22Rv1 (cell line): ENCODE measurements around the gene KXD1.

Experiments used
- ZFX ChIP-seq: fragments of 450-650 bp; IDR thresholded peaks from 2 replicates; pipeline ENCODE4 v1.6.1; 2017; ENCODE audit warnings: antibody characterized with exemption, borderline replicate concordance
- TF ChIP-seq, protein P1 (sequence below): fragments of 450-650 bp; IDR thresholded peaks from 2 replicates; pipeline ENCODE4 v1.5.1; 2017; ENCODE audit warnings: mild to moderate bottlenecking

DNA sequence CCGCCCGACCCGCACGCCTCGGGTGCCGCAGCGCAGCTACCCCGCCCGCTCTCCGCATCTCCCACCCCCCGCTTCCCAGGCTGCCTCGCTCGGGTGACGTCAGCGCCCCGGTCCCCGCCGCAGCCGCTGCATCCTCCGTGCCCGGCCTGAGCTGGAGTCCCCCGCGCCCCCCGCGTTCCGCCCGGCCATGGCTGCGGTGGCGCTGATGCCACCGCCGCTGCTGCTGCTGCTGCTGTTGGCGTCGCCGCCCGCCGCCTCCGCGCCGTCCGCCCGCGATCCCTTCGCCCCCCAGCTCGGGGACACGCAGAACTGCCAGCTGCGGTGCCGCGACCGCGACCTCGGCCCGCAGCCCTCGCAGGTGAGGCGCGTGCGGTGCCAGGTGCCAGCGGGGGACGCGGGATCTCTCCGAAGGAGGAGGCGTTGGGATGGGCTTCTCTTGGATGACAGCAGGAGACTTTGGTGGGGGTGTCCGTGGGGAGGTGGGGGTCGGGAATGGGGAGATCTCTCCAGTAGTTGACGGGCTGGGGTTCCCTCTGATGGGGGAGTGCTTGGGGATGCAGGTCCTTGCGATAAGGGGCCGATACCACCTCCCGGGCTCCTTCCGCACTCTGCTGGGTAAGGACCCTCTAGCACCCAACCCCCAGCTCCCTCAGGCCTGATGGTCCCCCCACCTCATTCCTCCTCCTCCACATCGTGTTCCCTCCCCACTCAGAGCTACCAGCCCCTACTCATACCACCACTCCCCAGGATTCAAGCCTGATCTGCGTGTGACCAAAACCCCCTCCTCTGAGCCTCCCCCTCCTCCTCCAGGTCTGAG is 55.3 kb downstream of the KXD1 start, which contains the start of gene TMEM59L:
- TF ChIP-seq, protein P1, sequence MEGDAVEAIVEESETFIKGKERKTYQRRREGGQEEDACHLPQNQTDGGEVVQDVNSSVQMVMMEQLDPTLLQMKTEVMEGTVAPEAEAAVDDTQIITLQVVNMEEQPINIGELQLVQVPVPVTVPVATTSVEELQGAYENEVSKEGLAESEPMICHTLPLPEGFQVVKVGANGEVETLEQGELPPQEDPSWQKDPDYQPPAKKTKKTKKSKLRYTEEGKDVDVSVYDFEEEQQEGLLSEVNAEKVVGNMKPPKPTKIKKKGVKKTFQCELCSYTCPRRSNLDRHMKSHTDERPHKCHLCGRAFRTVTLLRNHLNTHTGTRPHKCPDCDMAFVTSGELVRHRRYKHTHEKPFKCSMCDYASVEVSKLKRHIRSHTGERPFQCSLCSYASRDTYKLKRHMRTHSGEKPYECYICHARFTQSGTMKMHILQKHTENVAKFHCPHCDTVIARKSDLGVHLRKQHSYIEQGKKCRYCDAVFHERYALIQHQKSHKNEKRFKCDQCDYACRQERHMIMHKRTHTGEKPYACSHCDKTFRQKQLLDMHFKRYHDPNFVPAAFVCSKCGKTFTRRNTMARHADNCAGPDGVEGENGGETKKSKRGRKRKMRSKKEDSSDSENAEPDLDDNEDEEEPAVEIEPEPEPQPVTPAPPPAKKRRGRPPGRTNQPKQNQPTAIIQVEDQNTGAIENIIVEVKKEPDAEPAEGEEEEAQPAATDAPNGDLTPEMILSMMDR: no peak
- no peak for TF ChIP-seq ZFX
